Ectodermal cell (in vitro differentiated cells): Measurements from ENCODE around the gene FMNL2.

Source experiments
- H3K27ac ChIP-seq: 2 replicates; pipeline ENCODE4 v1.7.0; 2013; ENCODE audit warnings: mild to moderate bottlenecking, low read depth, low read length; ENCODE audit not compliant: insufficient read depth, poor library complexity, severe bottlenecking
- H3K27me3 ChIP-seq: 2 replicates; pipeline ENCODE4 v1.7.0; 2013; ENCODE audit warnings: mild to moderate bottlenecking, low read length; ENCODE audit not compliant: insufficient read depth, control insufficient read depth, poor library complexity, severe bottlenecking
- H3K36me3 ChIP-seq: one replicate; pipeline ENCODE4 v1.7.0; 2013; ENCODE audit warnings: low read length; ENCODE audit not compliant: control insufficient read depth, insufficient read depth
- H3K4me1 ChIP-seq: one replicate; pipeline ENCODE4 v1.7.0; 2013; ENCODE audit warnings: low read length; ENCODE audit not compliant: control insufficient read depth, insufficient read depth
- H3K4me3 ChIP-seq: 2 replicates; pipeline ENCODE4 v1.7.0; 2013; ENCODE audit warnings: low read depth, low read length, control low read depth; ENCODE audit not compliant: insufficient read depth
- H3K9me3 ChIP-seq: 2 replicates; pipeline ENCODE4 v1.7.0; 2013; ENCODE audit warnings: mild to moderate bottlenecking, low read length, moderate library complexity; ENCODE audit not compliant: control insufficient read depth
- WGBS, 2 experiments: methylation state at CpG; one replicate each; pipeline ENCODE4 v1.1.7; 2013; ENCODE audit warnings: missing lambda C conversion rate in 2 of 2; 5-methylcytosine and 5-hydroxymethylcytosine counted together

The FMNL2 gene

DNA sequence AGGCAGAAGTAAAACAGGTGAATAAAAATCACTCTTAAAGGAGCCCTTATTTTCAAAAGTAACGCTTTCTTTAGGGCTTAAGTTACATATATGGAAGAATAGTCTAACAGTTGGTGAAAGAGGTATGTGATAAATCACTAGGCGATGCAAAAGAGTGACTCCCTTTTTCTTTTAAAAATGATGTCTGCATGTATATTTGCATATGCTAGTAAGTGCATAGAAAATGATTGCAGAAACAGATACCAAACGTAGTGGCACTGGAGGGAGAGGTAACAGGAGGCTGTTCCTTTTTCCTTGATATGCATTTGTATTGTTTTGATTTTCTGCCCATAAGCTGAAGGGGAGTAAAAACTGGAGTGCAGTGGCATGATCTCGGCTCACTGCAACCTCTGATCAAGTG is 224.0 kb downstream of the FMNL2 start:
- Histone ChIP-seq H3K36me3 (peaks cover 7% of the 10 kb centered on the region), H3K9me3 (no peaks in the 10 kb centered on the region), H3K4me1 (no peaks in the 10 kb centered on the region), H3K4me3 (no peak overlapping the region), H3K27me3 (no peaks in the 10 kb centered on the region), H3K27ac (no peak overlapping the region)
- 96 to 98% methylated on average over 4 of the region's 4 CpGs for WGBS, 2 experiments

DNA sequence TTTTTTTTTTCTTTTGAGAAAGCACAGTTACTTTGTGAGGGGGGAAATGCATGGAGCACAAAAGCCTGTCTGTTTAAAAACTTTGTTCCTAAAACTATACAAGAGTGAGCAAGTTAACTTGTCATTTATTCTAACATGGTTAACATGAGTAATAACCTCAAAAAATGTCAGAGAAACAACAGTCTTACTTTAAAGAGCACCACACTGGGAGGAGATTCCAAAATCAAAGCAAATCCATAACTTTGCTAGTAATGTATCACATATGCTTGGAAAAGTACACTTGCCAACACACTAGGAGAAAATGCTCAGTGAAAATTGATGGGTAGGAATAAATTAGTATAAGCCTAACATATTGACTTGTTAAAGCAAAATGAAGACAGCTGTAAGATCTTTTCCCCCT is 225.2 kb downstream of the FMNL2 start:
- Histone ChIP-seq H3K9me3 (no peaks in the 10 kb centered on the region), H3K4me3 (no peak overlapping the region), H3K4me1 (no peaks in the 10 kb centered on the region), H3K27me3 (no peaks in the 10 kb centered on the region), H3K36me3 (peaks cover 7% of the 10 kb centered on the region), H3K27ac (no peak overlapping the region)

DNA sequence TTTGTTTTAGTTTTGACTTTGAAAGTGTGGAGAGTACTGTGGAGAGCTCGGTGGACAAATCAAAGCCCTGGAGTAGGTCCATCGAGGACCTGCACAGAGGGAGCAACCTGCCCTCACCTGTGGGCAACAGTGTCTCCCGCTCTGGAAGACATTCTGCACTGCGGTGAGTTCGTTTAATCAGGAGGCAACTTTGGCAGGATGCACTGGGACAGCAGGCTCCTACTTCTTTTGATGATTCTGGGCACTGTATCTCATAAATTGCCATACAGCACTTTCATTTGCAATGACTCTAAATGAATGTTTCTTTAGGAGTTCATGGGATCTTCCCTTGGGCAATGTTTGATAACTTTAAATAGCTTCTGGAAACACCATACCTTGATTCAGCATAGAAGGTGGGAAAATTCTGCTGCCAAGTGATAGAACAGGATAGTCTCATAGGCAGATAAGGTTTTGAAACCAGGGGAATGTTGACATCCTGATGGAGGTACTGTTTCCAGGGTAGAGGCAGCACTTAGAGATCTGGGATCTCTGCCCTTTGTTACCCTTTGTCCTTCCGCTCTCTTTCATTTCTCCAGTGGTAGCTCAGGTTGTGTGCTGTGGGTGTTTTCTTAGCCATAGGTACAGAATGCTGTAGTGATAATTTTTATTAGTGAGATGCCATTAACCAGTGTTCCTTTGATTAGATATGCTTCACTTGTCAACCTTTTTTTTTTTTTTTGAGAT is 226.1 kb downstream of the FMNL2 start:
- H3K36me3 ChIP-seq = peaks cover 7% of the 10 kb centered on the region
- no peaks in the 10 kb centered on the region for H3K4me1 ChIP-seq
- no peaks in the 10 kb centered on the region for H3K9me3 ChIP-seq
- H3K27me3 ChIP-seq = no peaks in the 10 kb centered on the region
- 94 to 97% methylated on average over 6 of the region's 6 CpGs for WGBS, 2 experiments
- no peak overlapping the region for H3K4me3 ChIP-seq
- no peak overlapping the region for H3K27ac ChIP-seq

DNA sequence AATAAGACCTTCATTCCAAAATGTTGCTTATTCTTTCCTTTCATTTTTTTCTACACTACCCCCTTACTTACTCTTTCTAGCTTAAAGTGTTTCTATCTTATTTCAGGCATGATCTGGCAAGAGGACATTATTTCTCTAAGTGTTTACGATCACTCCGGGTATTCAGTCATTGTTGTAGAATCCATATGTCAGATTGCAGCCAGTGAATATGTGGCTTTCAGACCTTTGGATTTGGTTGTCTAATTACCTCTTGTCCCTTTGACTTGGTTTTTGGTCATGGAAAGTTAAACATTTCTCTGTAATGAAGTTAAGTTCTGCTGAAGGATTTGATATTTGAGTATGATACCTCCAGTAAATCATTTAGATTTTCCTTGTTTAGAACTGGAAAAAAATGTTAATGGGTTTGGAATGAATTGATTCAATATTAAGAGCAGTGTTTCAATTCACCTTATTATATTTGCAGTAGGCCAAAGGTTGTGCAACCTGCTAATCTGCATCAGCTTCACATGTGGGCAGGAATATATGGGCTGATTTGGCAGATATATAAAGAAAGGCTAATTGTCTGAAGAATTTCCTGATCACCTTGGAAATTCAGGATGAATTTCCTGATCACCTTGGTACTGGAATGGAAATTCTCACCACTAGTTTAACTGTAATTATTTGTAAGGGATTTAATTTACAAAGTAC is 227.4 kb downstream of the FMNL2 start:
- Histone ChIP-seq H3K36me3 (peaks cover 7% of the 10 kb centered on the region), H3K4me1 (no peaks in the 10 kb centered on the region), H3K9me3 (no peaks in the 10 kb centered on the region), H3K27ac (no peak overlapping the region), H3K27me3 (no peaks in the 10 kb centered on the region), H3K4me3 (no peak overlapping the region)
- WGBS, 2 experiments = 95 to 98% methylated on average over 2 of the region's 2 CpGs

DNA sequence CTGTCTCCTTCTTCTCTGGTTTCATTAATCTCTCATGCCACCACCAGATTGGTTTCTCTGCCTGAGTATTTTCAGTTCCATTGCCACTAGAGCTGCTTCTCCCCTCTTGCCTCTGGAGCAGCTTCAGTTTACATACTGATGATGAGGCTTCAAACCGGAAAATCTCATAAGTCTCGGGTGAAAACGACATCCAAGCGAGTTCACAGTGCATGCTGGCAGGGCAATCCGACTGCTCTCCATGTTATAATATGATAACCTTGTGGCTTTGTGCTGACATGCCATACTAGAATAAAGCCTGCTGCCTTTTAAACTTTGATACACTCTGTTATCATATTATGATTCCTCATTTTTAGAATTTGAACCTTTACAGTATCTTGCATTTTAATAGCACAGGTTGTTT is 228.8 kb downstream of the FMNL2 start:
- H3K4me3 ChIP-seq = no peak overlapping the region
- WGBS, 2 experiments = 95 to 98% methylated on average over 5 of the region's 5 CpGs
- no peaks in the 10 kb centered on the region for H3K4me1 ChIP-seq
- H3K36me3 ChIP-seq = peaks cover 7% of the 10 kb centered on the region
- no peak overlapping the region for H3K27ac ChIP-seq
- H3K9me3 ChIP-seq = no peaks in the 10 kb centered on the region
- H3K27me3 ChIP-seq = no peaks in the 10 kb centered on the region

DNA sequence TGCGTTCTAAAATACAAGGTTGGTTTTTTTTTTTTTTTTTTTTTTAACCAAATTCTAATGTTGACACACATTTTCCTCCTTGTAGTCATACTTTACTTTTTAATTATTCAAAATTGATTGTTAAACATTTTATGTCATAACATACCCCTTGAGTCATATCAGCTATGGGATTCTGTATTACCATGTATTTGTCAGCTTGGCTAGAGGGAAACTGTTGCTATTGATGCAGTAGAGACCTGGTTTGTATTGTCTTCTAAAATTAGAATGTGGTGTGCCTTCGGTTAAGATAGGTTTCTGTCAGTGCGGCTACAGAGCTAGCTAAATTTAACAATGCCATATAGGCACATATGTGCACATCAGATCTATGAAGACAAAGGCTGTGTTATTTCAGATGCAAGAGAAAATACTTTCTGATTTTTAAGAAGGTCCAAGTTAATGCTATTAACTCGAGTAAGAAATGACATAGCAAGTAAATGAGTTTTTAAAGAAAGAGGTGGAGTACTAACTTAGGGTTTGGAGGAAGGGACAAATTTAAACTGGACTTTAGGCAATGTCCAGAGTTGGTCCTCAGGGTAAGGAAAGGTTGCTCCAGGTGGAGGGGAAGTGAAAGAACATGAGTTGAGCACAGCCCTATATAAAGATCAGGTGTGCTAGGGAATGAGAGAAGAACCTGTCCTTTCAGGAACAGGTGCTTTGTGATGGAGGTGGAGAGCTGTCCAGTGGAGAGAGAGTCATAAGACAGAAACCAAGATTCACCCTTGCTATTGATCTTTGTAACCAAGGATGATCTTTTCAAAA is 230.0 kb downstream of the FMNL2 start:
- 93 to 98% methylated on average over 3 to 4 of the region's 4 CpGs for WGBS, 2 experiments
- no peaks in the 10 kb centered on the region for H3K4me1 ChIP-seq
- H3K36me3 ChIP-seq = peaks cover 7% of the 10 kb centered on the region
- no peaks in the 10 kb centered on the region for H3K9me3 ChIP-seq
- H3K4me3 ChIP-seq = no peak overlapping the region
- H3K27ac ChIP-seq = no peak overlapping the region
- H3K27me3 ChIP-seq = no peaks in the 10 kb centered on the region

DNA sequence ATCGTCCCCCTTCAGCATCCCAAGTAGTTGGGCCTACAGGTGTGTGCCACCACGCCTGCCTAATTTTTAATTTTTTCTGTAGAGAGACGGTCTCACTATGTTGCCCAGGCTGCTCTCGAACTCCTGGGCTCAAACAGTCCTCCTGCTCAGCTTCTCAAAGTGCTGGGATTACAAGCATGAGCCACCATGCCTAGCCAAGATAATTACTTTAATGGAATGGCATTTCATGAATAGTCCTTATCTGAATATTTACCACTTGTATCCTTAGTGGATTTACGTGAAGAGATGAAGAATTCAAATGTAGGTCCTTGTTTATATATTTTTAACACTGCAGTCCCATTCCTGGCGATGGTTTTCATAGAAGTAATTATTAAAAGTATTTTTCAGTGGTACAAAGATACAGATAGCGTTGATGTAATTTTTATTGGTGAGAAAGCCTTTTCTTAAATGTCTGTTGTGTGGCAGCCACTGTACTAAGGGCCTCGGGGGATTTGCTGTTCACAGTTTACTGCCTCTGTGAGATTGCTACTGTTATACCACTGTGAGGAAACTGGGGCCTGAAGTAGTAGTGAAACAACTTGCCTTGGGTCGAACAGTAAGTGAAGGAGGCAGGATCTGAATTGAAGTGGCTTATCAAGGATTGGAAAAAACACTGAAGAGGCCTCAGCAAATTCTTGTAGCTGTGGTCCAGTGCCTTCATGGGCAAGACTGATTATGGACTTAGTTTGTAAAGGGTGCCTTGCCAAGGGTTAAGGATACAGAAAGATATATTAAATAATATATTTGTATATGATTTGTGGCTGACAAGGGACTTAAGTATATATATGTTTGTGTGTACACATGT is 231.1 kb downstream of the FMNL2 start:
- no peaks in the 10 kb centered on the region for H3K27me3 ChIP-seq
- H3K4me1 ChIP-seq = no peaks in the 10 kb centered on the region
- 93 to 95% methylated on average over 8 to 9 of the region's 9 CpGs for WGBS, 2 experiments
- H3K9me3 ChIP-seq = no peaks in the 10 kb centered on the region
- no peak overlapping the region for H3K27ac ChIP-seq
- no peak overlapping the region for H3K4me3 ChIP-seq
- H3K36me3 ChIP-seq = peaks cover 1% of the 10 kb centered on the region

DNA sequence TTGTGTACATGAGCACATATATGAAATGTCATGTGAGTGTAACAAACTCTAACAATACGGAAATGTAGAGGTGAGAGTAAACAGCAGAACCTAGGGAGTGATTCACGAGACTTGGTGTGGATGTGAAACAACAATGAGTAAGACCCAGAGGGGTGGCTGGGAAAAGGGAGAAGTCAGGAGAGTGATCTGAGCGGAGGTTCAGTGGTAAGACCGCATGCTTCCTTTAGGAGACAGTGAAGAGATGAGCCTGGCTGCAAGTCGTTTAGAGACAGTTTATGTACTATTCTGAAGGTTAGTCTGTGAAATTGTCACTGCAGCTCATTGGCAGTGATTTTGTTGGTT is 231.7 kb downstream of the FMNL2 start:
- Histone ChIP-seq H3K4me1 (no peaks in the 10 kb centered on the region), H3K4me3 (no peak overlapping the region), H3K36me3 (no peaks in the 10 kb centered on the region), H3K27ac (no peak overlapping the region), H3K9me3 (no peaks in the 10 kb centered on the region), H3K27me3 (no peaks in the 10 kb centered on the region)
- 84 to 91% methylated on average over 5 of the region's 5 CpGs for WGBS, 2 experiments

DNA sequence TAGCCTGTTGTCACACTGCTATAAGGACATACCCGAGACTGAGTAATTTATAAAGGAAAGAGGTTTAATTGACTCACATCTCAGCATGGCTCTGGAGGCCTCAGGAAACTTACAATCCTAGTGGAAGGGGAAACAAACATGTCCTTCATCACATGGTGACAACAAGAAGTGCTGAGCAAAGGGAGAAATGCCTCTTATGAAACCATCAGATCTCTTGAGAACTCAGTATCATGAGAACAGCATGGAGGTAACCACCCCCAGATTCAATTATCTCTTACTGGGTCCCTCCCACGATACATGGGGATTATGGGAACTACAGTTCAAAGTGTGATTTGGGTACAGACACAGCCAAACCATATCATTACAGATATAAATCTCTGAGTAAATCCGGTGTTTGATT is 233.6 kb downstream of the FMNL2 start:
- no peaks in the 10 kb centered on the region for H3K4me1 ChIP-seq
- 91 to 99% methylated on average over 3 of the region's 3 CpGs for WGBS, 2 experiments
- no peaks in the 10 kb centered on the region for H3K36me3 ChIP-seq
- H3K27ac ChIP-seq = no peak overlapping the region
- H3K9me3 ChIP-seq = no peaks in the 10 kb centered on the region
- no peak overlapping the region for H3K4me3 ChIP-seq
- no peaks in the 10 kb centered on the region for H3K27me3 ChIP-seq

DNA sequence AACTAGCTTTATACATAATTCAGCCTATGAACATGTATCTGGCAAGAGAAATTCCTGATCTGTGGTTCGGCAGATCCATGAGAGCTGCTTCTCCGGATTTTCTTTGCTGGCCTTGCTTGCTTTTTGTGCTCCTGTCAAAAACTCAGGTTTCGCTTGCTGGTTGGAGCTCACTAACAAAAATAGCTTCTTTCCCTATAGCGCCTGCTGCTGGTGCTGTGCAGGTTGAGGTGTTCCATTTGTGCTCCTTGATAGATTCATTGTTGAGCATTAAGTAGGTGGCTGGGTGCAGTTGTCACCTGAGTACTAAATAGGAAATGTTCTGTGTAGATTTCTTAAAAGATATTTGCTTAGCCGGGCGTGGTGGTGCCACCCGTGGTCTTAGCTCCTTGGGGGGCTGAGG is 234.2 kb downstream of the FMNL2 start:
- WGBS, 2 experiments = 94 to 97% methylated on average over 7 of the region's 7 CpGs
- Histone ChIP-seq H3K36me3 (no peaks in the 10 kb centered on the region), H3K4me3 (no peak overlapping the region)

More for the DNA sequence above, 234.2 kb downstream of the FMNL2 start:
- Histone ChIP-seq H3K27ac (no peak overlapping the region), H3K9me3 (no peaks in the 10 kb centered on the region), H3K4me1 (no peaks in the 10 kb centered on the region), H3K27me3 (no peaks in the 10 kb centered on the region)
